ENCODE measurements around the gene ITGA3.

DNA sequence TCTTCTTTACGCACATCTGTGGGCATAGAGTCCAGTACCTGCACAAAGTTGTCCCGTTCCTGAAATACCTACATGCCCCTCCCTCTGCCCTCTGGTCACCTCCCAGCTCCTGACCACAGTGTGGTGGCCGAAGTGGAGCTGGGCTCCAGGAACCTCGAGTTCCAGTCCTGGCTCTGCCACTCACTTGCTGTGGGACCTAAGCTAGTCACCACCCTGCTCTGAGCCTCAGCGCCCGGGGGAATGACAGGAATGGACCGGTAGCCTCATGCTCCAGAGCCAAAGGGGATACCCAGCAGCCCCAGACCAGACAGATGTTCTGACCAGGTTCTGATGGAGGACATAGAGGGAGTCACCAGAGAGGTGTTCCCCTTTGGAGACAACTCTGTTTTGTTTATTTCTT, 26.7 kb upstream of the ITGA3 start:
- TF ChIP-seq, protein P1, sequence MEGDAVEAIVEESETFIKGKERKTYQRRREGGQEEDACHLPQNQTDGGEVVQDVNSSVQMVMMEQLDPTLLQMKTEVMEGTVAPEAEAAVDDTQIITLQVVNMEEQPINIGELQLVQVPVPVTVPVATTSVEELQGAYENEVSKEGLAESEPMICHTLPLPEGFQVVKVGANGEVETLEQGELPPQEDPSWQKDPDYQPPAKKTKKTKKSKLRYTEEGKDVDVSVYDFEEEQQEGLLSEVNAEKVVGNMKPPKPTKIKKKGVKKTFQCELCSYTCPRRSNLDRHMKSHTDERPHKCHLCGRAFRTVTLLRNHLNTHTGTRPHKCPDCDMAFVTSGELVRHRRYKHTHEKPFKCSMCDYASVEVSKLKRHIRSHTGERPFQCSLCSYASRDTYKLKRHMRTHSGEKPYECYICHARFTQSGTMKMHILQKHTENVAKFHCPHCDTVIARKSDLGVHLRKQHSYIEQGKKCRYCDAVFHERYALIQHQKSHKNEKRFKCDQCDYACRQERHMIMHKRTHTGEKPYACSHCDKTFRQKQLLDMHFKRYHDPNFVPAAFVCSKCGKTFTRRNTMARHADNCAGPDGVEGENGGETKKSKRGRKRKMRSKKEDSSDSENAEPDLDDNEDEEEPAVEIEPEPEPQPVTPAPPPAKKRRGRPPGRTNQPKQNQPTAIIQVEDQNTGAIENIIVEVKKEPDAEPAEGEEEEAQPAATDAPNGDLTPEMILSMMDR (IDR thresholded peaks at IDR 0.05) = no peak
- TF ChIP-seq POLR2AphosphoS5 (IDR thresholded peaks at IDR 0.05; ENCODE audit: insufficient read depth in 1 of 2, low read depth in 1 of 2) = no peak
- no peak for TF ChIP-seq POLR2A (IDR thresholded peaks at IDR 0.05)
